ENCODE data around the gene AFF1. TPM values are rescaled to one million over a fixed set of nuclear protein-coding genes. Genes with fewer than 3 reads are reported as not detected.
"Not testable (repeated sequence)": the region's sequence is repeated elsewhere in the genome, so short reads cannot be mapped to it uniquely, and the experiment has no call there.

The AFF1 gene
- total RNA-seq, 1 donor from 2014 or later = 58.2 TPM

GRCh38 chr4:87144356-87144755 is 209.5 kb downstream of the AFF1 start:
- H3K79me2 ChIP-seq (ENCODE audit: insufficient read depth, low read length) = no peaks in the 10 kb centered on the region
- H3K4me3 ChIP-seq (ENCODE audit: insufficient read depth, low read depth, low read length) = no peak overlapping the region
- H3K27me3 ChIP-seq (ENCODE audit: insufficient read depth, low read length) = no peaks in the 10 kb centered on the region
- peak overlapping the region; percentile 77 for H3K27ac Mint-ChIP-seq (ENCODE audit: unreplicated experiment)
- H3K9ac ChIP-seq (ENCODE audit: low read length) = no peak overlapping the region
- H3K36me3 Mint-ChIP-seq (ENCODE audit: low read depth, unreplicated experiment) = peaks cover 17% of the 10 kb centered on the region
- peaks cover 17% of the 10 kb centered on the region for H3K4me1 Mint-ChIP-seq (ENCODE audit: low read depth, unreplicated experiment)
- H2AFZ ChIP-seq (ENCODE audit: low read depth, low read length) = no peak overlapping the region
- H3K27me3 Mint-ChIP-seq (ENCODE audit: low read depth, unreplicated experiment) = no peaks in the 10 kb centered on the region
- no peaks in the 10 kb centered on the region for H3K36me3 ChIP-seq (ENCODE audit: insufficient read depth, low read length)
- no peaks in the 10 kb centered on the region for H3K9me3 Mint-ChIP-seq (ENCODE audit: unreplicated experiment)
- no peak overlapping the region for H3K27ac ChIP-seq (ENCODE audit: low read depth, low read length)
- peak; percentile 36 for DNase-seq (ENCODE audit: low read depth)
- H3K9me3 ChIP-seq (ENCODE audit: insufficient read depth, low read depth, low read length) = no peaks in the 10 kb centered on the region
- no peak for TF ChIP-seq EZH2 (IDR thresholded peaks at IDR 0.05; ENCODE audit: insufficient read depth, low read length)
- FAIRE-seq = no peak
- H4K20me1 ChIP-seq (ENCODE audit: insufficient read depth, low read length) = no peaks in the 10 kb centered on the region
- no peaks in the 10 kb centered on the region for H3K4me1 ChIP-seq (ENCODE audit: insufficient read depth, low read length)
- H3K4me2 ChIP-seq (ENCODE audit: low read length) = no peak overlapping the region
- H3K4me3 Mint-ChIP-seq (ENCODE audit: unreplicated experiment) = peak overlapping the region; percentile 10

DNA sequence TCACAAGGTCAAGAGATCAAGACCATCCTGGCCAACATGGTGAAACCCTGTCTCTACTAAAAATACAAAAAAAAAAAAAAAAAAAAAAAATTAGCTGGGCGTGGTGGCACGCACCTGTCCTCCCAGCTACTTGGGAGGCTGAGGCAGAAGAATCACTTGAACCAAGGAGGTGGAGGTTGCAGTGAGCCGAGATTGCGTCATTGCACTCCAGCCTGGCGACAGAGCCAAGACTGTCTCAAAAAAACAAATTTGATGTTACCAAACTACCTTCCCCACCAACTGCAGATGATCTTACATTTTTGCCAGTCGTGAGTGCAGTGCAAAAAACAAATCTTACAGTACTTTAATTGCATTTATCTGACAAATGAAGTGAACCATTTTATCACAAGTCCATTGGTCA is 211.1 kb downstream of the AFF1 start:
- peaks cover 15% of the 10 kb centered on the region for H3K36me3 Mint-ChIP-seq (ENCODE audit: low read depth, unreplicated experiment)
- peaks cover 18% of the 10 kb centered on the region for H3K4me1 Mint-ChIP-seq (ENCODE audit: low read depth, unreplicated experiment)
- DNase-seq (ENCODE audit: low read depth); H3K4me3 ChIP-seq (ENCODE audit: insufficient read depth, low read depth, low read length); H3K4me2 ChIP-seq (ENCODE audit: low read length); H3K79me2 ChIP-seq (ENCODE audit: insufficient read depth, low read length); H3K27ac Mint-ChIP-seq (ENCODE audit: unreplicated experiment); H3K27ac ChIP-seq (ENCODE audit: low read depth, low read length); H3K9me3 ChIP-seq (ENCODE audit: insufficient read depth, low read depth, low read length); H3K4me3 Mint-ChIP-seq (ENCODE audit: unreplicated experiment); H3K27me3 Mint-ChIP-seq (ENCODE audit: low read depth, unreplicated experiment); FAIRE-seq; H3K9ac ChIP-seq (ENCODE audit: low read length); H3K4me1 ChIP-seq (ENCODE audit: insufficient read depth, low read length); H2AFZ ChIP-seq (ENCODE audit: low read depth, low read length); H3K36me3 ChIP-seq (ENCODE audit: insufficient read depth, low read length); H4K20me1 ChIP-seq (ENCODE audit: insufficient read depth, low read length); H3K27me3 ChIP-seq (ENCODE audit: insufficient read depth, low read length); H3K9me3 Mint-ChIP-seq (ENCODE audit: unreplicated experiment): not testable (repeated sequence)

DNA sequence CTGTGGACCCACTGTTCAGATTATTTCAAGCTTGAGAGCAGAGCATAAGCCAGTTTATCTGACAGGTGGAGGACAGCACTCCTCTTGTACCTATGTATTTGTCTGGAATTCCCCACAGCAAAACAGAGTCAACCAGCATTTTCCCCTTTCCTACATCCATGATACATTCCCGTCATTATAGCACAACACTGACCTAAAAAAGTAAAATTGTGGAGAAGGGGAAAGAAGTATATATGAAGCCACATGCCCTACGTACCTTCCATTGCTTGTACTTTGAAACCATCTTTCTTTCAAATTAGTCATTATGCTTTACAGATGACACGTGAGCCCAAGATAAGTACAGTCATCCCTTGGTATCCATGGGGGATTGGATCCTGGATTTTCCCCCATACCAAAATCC is 212.3 kb downstream of the AFF1 start:
- no peaks in the 10 kb centered on the region for H3K4me1 ChIP-seq (ENCODE audit: insufficient read depth, low read length)
- TF ChIP-seq EZH2 (IDR thresholded peaks at IDR 0.05; ENCODE audit: insufficient read depth, low read length) (no peak), CTCF (IDR thresholded peaks at IDR 0.05; ENCODE audit: insufficient read depth, low read depth, low read length) (no peak)
- H4K20me1 ChIP-seq (ENCODE audit: insufficient read depth, low read length) = no peaks in the 10 kb centered on the region
- H3K27ac Mint-ChIP-seq (ENCODE audit: unreplicated experiment) = no peak overlapping the region
- H3K4me3 Mint-ChIP-seq (ENCODE audit: unreplicated experiment) = no peak overlapping the region
- H3K79me2 ChIP-seq (ENCODE audit: insufficient read depth, low read length) = no peaks in the 10 kb centered on the region
- H3K4me1 Mint-ChIP-seq (ENCODE audit: low read depth, unreplicated experiment) = peaks cover 20% of the 10 kb centered on the region
- H3K27me3 Mint-ChIP-seq (ENCODE audit: low read depth, unreplicated experiment) = no peaks in the 10 kb centered on the region
- no peak overlapping the region for H3K9ac ChIP-seq (ENCODE audit: low read length)
- H3K9me3 Mint-ChIP-seq (ENCODE audit: unreplicated experiment) = no peaks in the 10 kb centered on the region
- FAIRE-seq = no peak
- peaks cover 11% of the 10 kb centered on the region for H3K36me3 Mint-ChIP-seq (ENCODE audit: low read depth, unreplicated experiment)
- H3K27me3 ChIP-seq (ENCODE audit: insufficient read depth, low read length) = no peaks in the 10 kb centered on the region
- no peaks in the 10 kb centered on the region for H3K9me3 ChIP-seq (ENCODE audit: insufficient read depth, low read depth, low read length)
- no peak overlapping the region for H3K27ac ChIP-seq (ENCODE audit: low read depth, low read length)
- H3K4me3 ChIP-seq (ENCODE audit: insufficient read depth, low read depth, low read length) = no peak overlapping the region
- DNase-seq (ENCODE audit: low read depth) = no peak
- no peak overlapping the region for H2AFZ ChIP-seq (ENCODE audit: low read depth, low read length)
- no peaks in the 10 kb centered on the region for H3K36me3 ChIP-seq (ENCODE audit: insufficient read depth, low read length)
- no peak overlapping the region for H3K4me2 ChIP-seq (ENCODE audit: low read length)
